ENCODE data around the gene MIER3. TPM values are rescaled to one million over a fixed set of nuclear protein-coding genes. Genes with fewer than 3 reads are reported as not detected.

MIER3 gene
- total RNA-seq, 1 experiment from 2014 or later, result 44.8 TPM

DNA sequence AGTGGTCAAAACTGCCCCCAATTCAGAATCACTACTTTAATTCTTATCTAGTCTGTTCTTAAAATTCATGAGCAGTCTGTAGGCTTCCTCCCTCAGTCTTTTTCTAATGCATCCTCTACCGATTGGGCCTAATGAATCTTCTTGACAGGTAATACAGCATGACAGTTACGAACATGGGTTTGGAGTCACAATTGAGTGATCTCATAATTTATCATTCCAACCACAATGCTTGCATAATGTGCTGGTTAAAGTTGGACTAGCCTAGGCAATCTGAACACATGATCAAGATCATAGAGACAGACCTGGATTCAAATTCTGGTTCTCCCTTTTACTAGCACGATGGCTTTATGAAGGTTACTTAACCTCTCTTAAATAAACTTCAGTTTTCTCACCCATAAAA, 75.6 kb downstream of the MIER3 start:
- Mint-ChIP-seq H3K9me3 (no peaks in the 10 kb centered on the region), H3K4me3 (no peak overlapping the region), H3K4me1 (no peaks in the 10 kb centered on the region), H3K27me3 (ENCODE audit: low read depth) (no peaks in the 10 kb centered on the region), H3K36me3 (ENCODE audit: insufficient read depth in 1 of 3, low read depth in 3 of 3) (peaks cover 6 to 18% (median 8%) of the 10 kb centered on the region in 3 experiments; a peak in 6 of 7 replicates), H3K27ac (no peak overlapping the region)
- Histone ChIP-seq H3K27me3 (ENCODE audit: insufficient read depth, low read length) (no peaks in the 10 kb centered on the region), H2BK5ac (ENCODE audit: insufficient read length, low read length) (no peak overlapping the region), H2BK12ac (ENCODE audit: insufficient read length, low read depth, low read length) (no peak overlapping the region), H3K79me2 (ENCODE audit: insufficient read depth, low read length) (no peaks in the 10 kb centered on the region), H3K4me1 (ENCODE audit: insufficient read depth, low read length) (no peaks in the 10 kb centered on the region), H3K56ac (ENCODE audit: insufficient read length, low read depth, low read length) (no peak overlapping the region), H2AFZ (ENCODE audit: low read length) (no peak overlapping the region), H3K9ac (ENCODE audit: extremely low read depth, insufficient read length, low read length) (no peak overlapping the region), H4K5ac (ENCODE audit: insufficient read length, low read depth, low read length) (no peak overlapping the region), H3K27ac (ENCODE audit: insufficient read length, low read depth, low read length) (no peak overlapping the region), H2AK5ac (ENCODE audit: insufficient read length, low read length) (no peak overlapping the region), H3K23me2 (ENCODE audit: insufficient read length, low read depth, low read length, poor library complexity, severe bottlenecking) (no peaks in the 10 kb centered on the region), H3K23ac (ENCODE audit: insufficient read length, low read depth, low read length) (no peak overlapping the region), H3K14ac (ENCODE audit: insufficient read depth, low read length) (no peak overlapping the region), H3K18ac (ENCODE audit: insufficient read length, low read depth, low read length) (no peak overlapping the region), H3K9me3 (ENCODE audit: control insufficient read depth, low read depth, low read length) (no peaks in the 10 kb centered on the region), H2BK15ac (ENCODE audit: low read depth, low read length) (no peak overlapping the region), H2BK20ac (ENCODE audit: low read depth, low read length, poor library complexity, severe bottlenecking) (no peak overlapping the region), H4K8ac (replicated peaks; ENCODE audit: insufficient read length, low read depth, low read length) (no peak overlapping the region), H3K79me1 (ENCODE audit: insufficient read depth, low read depth, low read length, poor library complexity, severe bottlenecking) (no peaks in the 10 kb centered on the region), H3K4ac (ENCODE audit: low read depth, low read length) (no peak overlapping the region), H4K91ac (ENCODE audit: insufficient read length, low read depth, low read length) (no peak overlapping the region), H2BK120ac (ENCODE audit: low read depth, low read length, poor library complexity, severe bottlenecking) (no peak overlapping the region), H3T11ph (ENCODE audit: low read length) (no peak overlapping the region), H3K4me2 (ENCODE audit: insufficient read depth, insufficient read length, low read length) (no peak overlapping the region), H4K20me1 (ENCODE audit: control insufficient read depth, insufficient read depth, insufficient read length) (no peaks in the 10 kb centered on the region)
- no peak for TF ChIP-seq CTCF (conservative IDR thresholded peaks at IDR 0.05)
- no peak for DNase-seq
- WGBS (ENCODE audit: extremely low coverage, insufficient read length, low lambda C conversion rate), result no CpG with 5 or more reads among the region's 3 CpGs

Measured in H9 (cell line).